Parathyroid adenoma (tissue), 2 donors: ENCODE data around the gene DPH5.

Experiments
- H2AFZ ChIP-seq: fragments of 300-600 bp; sonication (generic); one replicate; pipeline ENCODE4 v1.7.0; 2017; ENCODE audit warnings: antibody characterized with exemption, mild to moderate bottlenecking
- H3K27ac ChIP-seq: fragments of 300-600 bp; sonication (generic); one replicate; pipeline ENCODE4 v1.7.0; 2017
- H3K27me3 ChIP-seq: fragments of 300-600 bp; sonication (generic); one replicate; pipeline ENCODE4 v1.7.0; 2017; ENCODE audit warnings: low read length; ENCODE audit not compliant: control insufficient read depth, insufficient read depth
- H3K36me3 ChIP-seq: fragments of 300-600 bp; sonication (generic); one replicate; pipeline ENCODE4 v1.7.0; 2017; ENCODE audit warnings: low read length; ENCODE audit not compliant: control insufficient read depth, insufficient read depth
- H3K4me1 ChIP-seq: fragments of 300-600 bp; sonication (generic); one replicate; pipeline ENCODE4 v1.7.0; 2017; ENCODE audit warnings: control low read depth
- H3K4me2 ChIP-seq: fragments of 300-600 bp; sonication (generic); one replicate; pipeline ENCODE4 v1.7.0; 2017; ENCODE audit warnings: low read length
- H3K4me3 ChIP-seq: fragments of 300-600 bp; sonication (generic); one replicate; pipeline ENCODE4 v1.7.0; 2017; ENCODE audit warnings: low read depth, low read length
- H3K79me2 ChIP-seq: fragments of 300-600 bp; sonication (generic); one replicate; pipeline ENCODE4 v1.7.0; 2017; ENCODE audit warnings: control low read depth
- H3K9ac ChIP-seq: fragments of 300-600 bp; sonication (generic); one replicate; pipeline ENCODE4 v1.7.0; 2017; ENCODE audit warnings: mild to moderate bottlenecking
- H3K9me3 ChIP-seq: fragments of 300-600 bp; sonication (generic); one replicate; pipeline ENCODE4 v1.7.0; 2017; ENCODE audit warnings: low read length; ENCODE audit not compliant: control insufficient read depth
- CTCF ChIP-seq: fragments of 300-600 bp; sonication (generic); IDR thresholded peaks from one replicate; pipeline ENCODE4 v1.7.0; 2017; ENCODE audit warnings: antibody characterized with exemption, mild to moderate bottlenecking
- donor health status: primary hyperparathyroidism.

The DPH5 gene

GRCh38 chr1:100971021-100971420, 54.6 kb downstream of the DPH5 start:
- H3K27ac ChIP-seq, result no peak overlapping the region
- no peaks in the 10 kb centered on the region for H3K79me2 ChIP-seq
- no peak overlapping the region for H3K4me2 ChIP-seq
- H2AFZ ChIP-seq, result no peak overlapping the region
- no peak for TF ChIP-seq CTCF
- no peaks in the 10 kb centered on the region for H3K27me3 ChIP-seq
- no peaks in the 10 kb centered on the region for H3K4me1 ChIP-seq
- H3K9me3 ChIP-seq, result no peaks in the 10 kb centered on the region
- no peak overlapping the region for H3K4me3 ChIP-seq
- H3K9ac ChIP-seq, result no peak overlapping the region
- no peaks in the 10 kb centered on the region for H3K36me3 ChIP-seq

GRCh38 chr1:100969327-100969726, 56.3 kb downstream of the DPH5 start:
- no peak for TF ChIP-seq CTCF
- H3K27me3 ChIP-seq, result no peaks in the 10 kb centered on the region
- H3K4me2 ChIP-seq, result no peak overlapping the region
- no peaks in the 10 kb centered on the region for H3K9me3 ChIP-seq
- no peaks in the 10 kb centered on the region for H3K4me1 ChIP-seq
- no peak overlapping the region for H3K4me3 ChIP-seq
- no peaks in the 10 kb centered on the region for H3K79me2 ChIP-seq
- H3K27ac ChIP-seq, result no peak overlapping the region
- no peak overlapping the region for H2AFZ ChIP-seq
- no peak overlapping the region for H3K9ac ChIP-seq
- no peaks in the 10 kb centered on the region for H3K36me3 ChIP-seq

- no peaks in the 10 kb centered on the region for H3K79me2 ChIP-seq
- no peaks in the 10 kb centered on the region for H3K9me3 ChIP-seq
- no peak overlapping the region for H3K9ac ChIP-seq
- no peak overlapping the region for H3K4me2 ChIP-seq
- H3K27me3 ChIP-seq, result no peaks in the 10 kb centered on the region
- H3K27ac ChIP-seq, result no peak overlapping the region
- no peak for TF ChIP-seq CTCF
- H3K4me1 ChIP-seq, result no peaks in the 10 kb centered on the region
- H3K36me3 ChIP-seq, result no peaks in the 10 kb centered on the region
- no peak overlapping the region for H3K4me3 ChIP-seq
- H2AFZ ChIP-seq, result no peak overlapping the region
These were observed 57.0 kb downstream of the DPH5 start for GRCh38 chr1:100968621-100969020.

GRCh38 chr1:100960098-100960497, 65.5 kb downstream of the DPH5 start:
- Histone ChIP-seq H3K9ac (no peak overlapping the region), H3K4me2 (no peak overlapping the region), H2AFZ (no peak overlapping the region), H3K27ac (no peak overlapping the region), H3K27me3 (no peaks in the 10 kb centered on the region), H3K9me3 (no peaks in the 10 kb centered on the region), H3K4me1 (no peaks in the 10 kb centered on the region), H3K36me3 (no peaks in the 10 kb centered on the region), H3K4me3 (no peak overlapping the region), H3K79me2 (no peaks in the 10 kb centered on the region)
- TF ChIP-seq CTCF, result no peak

- Histone ChIP-seq H3K36me3 (no peaks in the 10 kb centered on the region), H3K27ac (no peak overlapping the region), H3K4me2 (no peak overlapping the region), H3K9ac (no peak overlapping the region), H3K27me3 (no peaks in the 10 kb centered on the region), H2AFZ (no peak overlapping the region), H3K4me3 (no peak overlapping the region), H3K79me2 (no peaks in the 10 kb centered on the region), H3K4me1 (no peaks in the 10 kb centered on the region), H3K9me3 (no peaks in the 10 kb centered on the region)
- TF ChIP-seq CTCF, result no peak
These were observed 66.0 kb downstream of the DPH5 start for GRCh38 chr1:100959502-100960060.
